Calu3 (cell line): ENCODE data around the gene CTNNAL1. TPM values are rescaled to one million over a fixed set of nuclear protein-coding genes. Genes with fewer than 3 reads are reported as not detected.

Source experiments
- BruUV-seq: library from RNA; stranded (reverse); fragments of 400-500 nt; replicated peaks from 2 replicates; lab custom pipeline; 2021; lab: Mats Ljungman, UMichigan
- CTCF ChIA-PET: fragments of 300-600 bp; sonication (Branson Sonifier 250); formaldehyde crosslinking; loops from one replicate; lab custom pipeline; 2022; ENCODE audit warnings: antibody characterized with exemption; lab: Charles Lee
- DNase-seq: peaks from one replicate; pipeline ENCODE4 v3.0.0; 2022
- H3K27ac Mint-ChIP-seq: one replicate; pipeline ENCODE4 v1.8.0; 2022; ENCODE audit warnings: mixed read lengths; ENCODE audit not compliant: unreplicated experiment
- H3K27me3 Mint-ChIP-seq: one replicate; pipeline ENCODE4 v1.8.0; 2022; ENCODE audit warnings: mixed read lengths; ENCODE audit not compliant: unreplicated experiment
- H3K36me3 Mint-ChIP-seq: one replicate; pipeline ENCODE4 v1.8.0; 2022; ENCODE audit warnings: mild to moderate bottlenecking, moderate library complexity, mixed read lengths; ENCODE audit not compliant: insufficient read depth, unreplicated experiment
- H3K4me1 Mint-ChIP-seq: one replicate; pipeline ENCODE4 v1.8.0; 2022; ENCODE audit warnings: mild to moderate bottlenecking, low read depth, mixed read lengths; ENCODE audit not compliant: unreplicated experiment
- H3K4me3 Mint-ChIP-seq: one replicate; pipeline ENCODE4 v1.8.0; 2022; ENCODE audit warnings: mild to moderate bottlenecking, low read depth, moderate library complexity, mixed read lengths; ENCODE audit not compliant: unreplicated experiment
- H3K9me3 Mint-ChIP-seq: one replicate; pipeline ENCODE4 v1.8.0; 2022; ENCODE audit warnings: low read depth, mixed read lengths; ENCODE audit not compliant: unreplicated experiment
- intact Hi-C: fragments of 100-400 bp; cut with micrococcal nuclease; formaldehyde crosslinking; loops from one replicate; pipeline ENCODE4 v1.10.0; 2022; ENCODE audit not compliant: unreplicated experiment
- total RNA-seq: library from RNA; stranded (reverse); gene quantifications from 2 replicates; pipeline ENCODE4 v1.2.3, GENCODE V29; 2022
- TF ChIP-seq, protein P1 (sequence below): fragments of 200-600 bp; IDR thresholded peaks from one replicate; pipeline ENCODE4 v1.8.0; 2022; ENCODE audit warnings: antibody characterized with exemption; ENCODE audit not compliant: unreplicated experiment

CTNNAL1 gene
- total RNA-seq, 1 experiment from 2014 or later: 20.6 TPM

DNA sequence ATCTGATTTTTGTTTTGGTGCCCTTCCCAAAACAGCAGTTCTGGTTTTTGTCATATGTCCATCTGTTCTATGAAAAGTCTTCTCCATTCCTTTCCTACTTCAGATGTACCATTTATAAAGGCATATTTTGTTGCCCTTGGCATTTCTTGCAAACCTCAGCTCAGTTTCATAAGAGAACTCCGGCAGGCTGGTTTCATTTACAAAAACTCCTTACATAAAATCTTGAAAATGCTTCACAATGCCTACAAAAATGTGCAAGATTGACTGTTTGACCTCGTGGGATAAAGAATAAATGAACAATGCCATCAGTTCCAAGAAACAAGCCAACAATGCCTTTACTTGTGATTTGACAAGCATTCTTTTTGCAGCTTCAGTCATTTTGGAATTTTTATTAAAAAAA lies 39.1 kb upstream of the CTNNAL1 start:
- no TSS peak for BruUV-seq
- DNase-seq: no peak
- Mint-ChIP-seq H3K9me3 (no peaks in the 10 kb centered on the region), H3K36me3 (peaks cover 12% of the 10 kb centered on the region), H3K4me1 (no peaks in the 10 kb centered on the region), H3K27ac (no peak overlapping the region), H3K27me3 (no peaks in the 10 kb centered on the region), H3K4me3 (no peak overlapping the region)
- TF ChIP-seq, protein P1, sequence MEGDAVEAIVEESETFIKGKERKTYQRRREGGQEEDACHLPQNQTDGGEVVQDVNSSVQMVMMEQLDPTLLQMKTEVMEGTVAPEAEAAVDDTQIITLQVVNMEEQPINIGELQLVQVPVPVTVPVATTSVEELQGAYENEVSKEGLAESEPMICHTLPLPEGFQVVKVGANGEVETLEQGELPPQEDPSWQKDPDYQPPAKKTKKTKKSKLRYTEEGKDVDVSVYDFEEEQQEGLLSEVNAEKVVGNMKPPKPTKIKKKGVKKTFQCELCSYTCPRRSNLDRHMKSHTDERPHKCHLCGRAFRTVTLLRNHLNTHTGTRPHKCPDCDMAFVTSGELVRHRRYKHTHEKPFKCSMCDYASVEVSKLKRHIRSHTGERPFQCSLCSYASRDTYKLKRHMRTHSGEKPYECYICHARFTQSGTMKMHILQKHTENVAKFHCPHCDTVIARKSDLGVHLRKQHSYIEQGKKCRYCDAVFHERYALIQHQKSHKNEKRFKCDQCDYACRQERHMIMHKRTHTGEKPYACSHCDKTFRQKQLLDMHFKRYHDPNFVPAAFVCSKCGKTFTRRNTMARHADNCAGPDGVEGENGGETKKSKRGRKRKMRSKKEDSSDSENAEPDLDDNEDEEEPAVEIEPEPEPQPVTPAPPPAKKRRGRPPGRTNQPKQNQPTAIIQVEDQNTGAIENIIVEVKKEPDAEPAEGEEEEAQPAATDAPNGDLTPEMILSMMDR: no peak
- intact Hi-C loops: no loop called here
- CTCF ChIA-PET: interaction anchor here (0.5 kb wide), 1 partner anchor 1763 kb away, joined by 6 read pairs; no protein-coding TSS in a partner anchor

DNA sequence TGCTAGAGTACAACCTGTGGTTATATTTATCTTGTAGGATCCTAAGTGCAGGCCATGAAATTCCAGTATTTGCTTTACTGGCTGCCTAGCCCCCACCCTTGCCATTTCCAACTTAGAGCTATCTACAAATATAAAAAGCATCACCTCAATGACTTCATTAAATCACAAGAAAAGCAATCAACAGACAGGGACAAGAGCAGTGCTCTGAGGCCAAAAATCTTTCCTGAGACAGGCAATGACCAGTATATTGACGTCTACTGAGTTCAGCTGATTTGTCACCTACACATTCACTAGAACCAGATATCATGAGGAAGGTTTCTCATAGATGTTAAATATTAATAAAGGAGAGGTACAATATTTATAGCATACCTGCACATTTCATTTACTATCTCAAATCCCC lies 38.4 kb upstream of the CTNNAL1 start:
- Mint-ChIP-seq H3K4me1 (no peaks in the 10 kb centered on the region), H3K27ac (no peak overlapping the region), H3K4me3 (no peak overlapping the region), H3K9me3 (no peaks in the 10 kb centered on the region), H3K27me3 (no peaks in the 10 kb centered on the region), H3K36me3 (peaks cover 12% of the 10 kb centered on the region)
- TF ChIP-seq, protein P1: no peak
- BruUV-seq: no TSS peak
- DNase-seq: no peak
- CTCF ChIA-PET: interaction anchor here (0.5 kb wide), 1 partner anchor 1763 kb away, joined by 6 read pairs; no protein-coding TSS in a partner anchor
- intact Hi-C loops: no loop called here

DNA sequence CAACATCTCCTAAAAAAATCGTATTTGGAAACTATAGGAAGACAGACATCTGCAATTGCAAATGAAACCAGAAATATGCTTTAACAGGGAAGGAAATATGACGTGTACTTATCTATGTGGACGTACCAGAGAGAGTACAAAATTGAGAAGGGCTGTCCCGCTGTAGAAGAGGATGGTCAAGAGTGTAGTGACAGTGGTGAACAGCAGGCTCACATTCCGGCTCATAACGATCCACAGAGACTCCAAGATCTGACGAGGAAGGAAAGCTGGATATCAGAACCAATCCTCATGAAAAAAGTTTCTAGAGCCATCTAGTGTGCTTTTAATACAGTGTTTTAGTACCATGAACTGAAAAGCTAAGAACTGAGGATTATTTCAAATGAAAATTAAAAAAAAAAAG lies 37.1 kb upstream of the CTNNAL1 start:
- no peak overlapping the region for H3K27ac Mint-ChIP-seq
- TF ChIP-seq, protein P1: no peak
- no peaks in the 10 kb centered on the region for H3K4me1 Mint-ChIP-seq
- H3K27me3 Mint-ChIP-seq: no peaks in the 10 kb centered on the region
- H3K36me3 Mint-ChIP-seq: peaks cover 12% of the 10 kb centered on the region
- CTCF ChIA-PET: no interaction called here
- intact Hi-C loops: no loop called here
- DNase-seq: no peak
- H3K9me3 Mint-ChIP-seq: no peaks in the 10 kb centered on the region
- BruUV-seq: no TSS peak
- H3K4me3 Mint-ChIP-seq: no peak overlapping the region

DNA sequence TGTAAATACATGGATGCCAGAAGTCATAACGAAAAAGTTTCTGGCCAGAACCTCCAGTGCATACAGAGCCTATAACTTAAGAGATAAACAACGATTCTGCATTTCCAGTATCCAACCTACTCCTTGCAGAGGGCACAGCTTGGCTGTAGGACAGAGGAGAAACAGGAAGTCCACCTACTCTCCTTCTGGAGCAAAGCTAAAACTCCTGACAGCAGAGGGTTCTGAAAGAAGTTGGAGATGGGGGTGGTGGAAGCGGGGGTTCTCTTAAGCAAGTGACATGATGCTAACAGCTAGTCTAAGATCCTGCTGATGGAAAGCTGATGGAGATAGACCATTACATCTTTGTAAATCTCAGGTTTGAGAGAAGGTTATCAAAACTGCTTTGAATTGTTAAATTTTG lies 35.5 kb upstream of the CTNNAL1 start:
- no peak for DNase-seq
- no peak overlapping the region for H3K4me3 Mint-ChIP-seq
- BruUV-seq: no TSS peak
- intact Hi-C loops: no loop called here
- H3K36me3 Mint-ChIP-seq: peaks cover 8% of the 10 kb centered on the region
- no peaks in the 10 kb centered on the region for H3K9me3 Mint-ChIP-seq
- no peaks in the 10 kb centered on the region for H3K4me1 Mint-ChIP-seq
- TF ChIP-seq, protein P1: no peak
- H3K27ac Mint-ChIP-seq: no peak overlapping the region
- CTCF ChIA-PET: no interaction called here
- no peaks in the 10 kb centered on the region for H3K27me3 Mint-ChIP-seq
